PC-9 (cell line): ENCODE data around the gene SLC35D1. TPM values are rescaled to one million over a fixed set of nuclear protein-coding genes. Genes with fewer than 3 reads are reported as not detected.

Experiments used
- BruUV-seq: library from RNA; stranded (reverse); fragments of 400-500 nt; replicated peaks from 2 replicates; lab custom pipeline; 2021; lab: Mats Ljungman, UMichigan
- CTCF ChIA-PET: fragments of 300-600 bp; sonication (Branson Sonifier 250); formaldehyde crosslinking; loops from one replicate; lab custom pipeline; 2022; ENCODE audit warnings: antibody characterized with exemption; lab: Charles Lee
- POLR2A ChIA-PET: fragments of 300-600 bp; sonication (Branson Sonifier 250); formaldehyde crosslinking; loops from one replicate; lab custom pipeline; 2022; ENCODE audit warnings: antibody characterized with exemption; ENCODE audit not compliant: unreplicated experiment; lab: Charles Lee
- DNase-seq, 2 experiments: peaks; one replicate each; pipeline versions ENCODE4 v3.0.0 to v3.0.0-alpha.2; 2015 to 2022; ENCODE audit warnings: mixed read lengths in 1 of 2
- H2AFZ ChIP-seq: fragments of 200-600 bp; sonication (generic); 2 replicates; pipeline ENCODE4 v1.8.1; 2017; ENCODE audit warnings: antibody characterized with exemption
- H3F3A ChIP-seq: fragments of 200-600 bp; sonication (generic); 2 replicates; pipeline ENCODE4 v1.8.1; 2017; ENCODE audit warnings: antibody characterized with exemption, mild to moderate bottlenecking, low read depth; ENCODE audit not compliant: insufficient read depth
- H3K27ac ChIP-seq: fragments of 200-600 bp; sonication (generic); 2 replicates; pipeline ENCODE4 v1.6.1; 2016; ENCODE audit warnings: mixed run types
- H3K27me3 ChIP-seq: fragments of 200-600 bp; sonication (generic); 2 replicates; pipeline ENCODE4 v1.6.1; 2016; ENCODE audit warnings: low read depth, mixed run types; ENCODE audit not compliant: insufficient read depth
- H3K36me3 ChIP-seq: fragments of 200-600 bp; sonication (generic); 2 replicates; pipeline ENCODE4 v1.6.1; 2016; ENCODE audit warnings: low read depth, mixed run types
- H3K4me1 ChIP-seq: fragments of 200-600 bp; sonication (generic); replicated peaks from 2 replicates; pipeline ENCODE4 v1.6.1; 2016; ENCODE audit warnings: mixed run types; ENCODE audit not compliant: insufficient read depth
- H3K4me2 ChIP-seq: fragments of 200-600 bp; sonication (generic); 2 replicates; pipeline ENCODE4 v1.6.1; 2017; ENCODE audit warnings: mixed run types
- H3K4me3 ChIP-seq: fragments of 200-600 bp; sonication (generic); 2 replicates; pipeline ENCODE4 v1.6.1; 2016; ENCODE audit warnings: mixed run types
- H3K79me2 ChIP-seq: fragments of 200-600 bp; sonication (generic); 2 replicates; pipeline ENCODE4 v1.6.1; 2017; ENCODE audit warnings: low read depth, mixed run types
- H3K9me2 ChIP-seq: fragments of 200-600 bp; sonication (generic); 2 replicates; pipeline ENCODE4 v1.8.1; 2017; ENCODE audit warnings: mild to moderate bottlenecking; ENCODE audit not compliant: insufficient read depth
- H3K9me3 ChIP-seq: fragments of 200-600 bp; sonication (generic); 2 replicates; pipeline ENCODE4 v1.8.1; 2016; ENCODE audit warnings: low read depth; ENCODE audit not compliant: insufficient read depth
- H4K20me1 ChIP-seq: fragments of 200-600 bp; sonication (generic); 2 replicates; pipeline ENCODE4 v1.8.1; 2017; ENCODE audit not compliant: insufficient read depth
- EZH2 ChIP-seq: fragments of 200-600 bp; sonication (generic); IDR thresholded peaks from 2 replicates; pipeline ENCODE4 v1.8.0; 2017; ENCODE audit warnings: antibody characterized with exemption, low read depth
- intact Hi-C: fragments of 100-400 bp; cut with micrococcal nuclease; formaldehyde crosslinking; loops from one replicate; pipeline ENCODE4 v1.10.0; 2022; ENCODE audit not compliant: unreplicated experiment
- total RNA-seq: library from RNA; stranded (reverse); gene quantifications from 2 replicates; pipeline ENCODE4 v1.2.3, GENCODE V29; 2021
- TF ChIP-seq, protein P1 (sequence below): fragments of 200-600 bp; sonication (generic); conservative IDR thresholded peaks from 2 replicates; pipeline ENCODE4 v1.6.1; 2017; ENCODE audit warnings: mixed run types, antibody characterized with exemption, mild to moderate bottlenecking, moderate library complexity

SLC35D1 gene
- total RNA-seq, 1 experiment from 2014 or later, result 2.6 TPM

DNA sequence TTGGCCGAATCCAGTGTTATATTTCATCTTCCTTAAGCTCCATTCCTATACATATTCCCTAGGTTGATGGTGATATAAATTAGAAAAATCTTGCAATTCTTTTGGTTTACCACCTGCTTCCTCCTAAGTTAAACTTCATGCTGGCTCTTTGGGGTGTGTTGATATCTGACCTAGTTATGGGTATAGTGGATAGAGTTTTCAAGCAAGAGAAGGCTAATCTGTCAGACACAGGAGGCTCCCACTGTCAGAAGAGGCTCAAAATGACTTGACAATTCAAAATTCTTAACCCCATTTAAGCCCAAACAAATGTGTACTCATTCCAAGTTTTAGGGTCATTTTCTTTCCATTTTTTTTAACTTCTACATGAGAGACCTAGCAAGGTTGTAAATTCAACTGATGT lies 8.5 kb upstream of the SLC35D1 start:
- no peaks in the 10 kb centered on the region for H3K27me3 ChIP-seq
- no peaks in the 10 kb centered on the region for H3K9me2 ChIP-seq
- ChIA-PET CTCF (no interaction called here), POLR2A (interaction anchor here (0.6 kb wide), 1 partner anchor 12 kb away, joined by 10 read pairs; no protein-coding TSS in a partner anchor)
- peaks cover 4% of the 10 kb centered on the region for H3F3A ChIP-seq
- no peak for DNase-seq
- H3K79me2 ChIP-seq, result no peaks in the 10 kb centered on the region
- no peaks in the 10 kb centered on the region for H3K9me3 ChIP-seq
- peaks cover 12% of the 10 kb centered on the region for H3K4me1 ChIP-seq
- BruUV-seq, result no TSS peak
- intact Hi-C loops, result no loop called here
- no peak overlapping the region for H3K4me2 ChIP-seq
- H4K20me1 ChIP-seq, result no peaks in the 10 kb centered on the region
- TF ChIP-seq, protein P1, sequence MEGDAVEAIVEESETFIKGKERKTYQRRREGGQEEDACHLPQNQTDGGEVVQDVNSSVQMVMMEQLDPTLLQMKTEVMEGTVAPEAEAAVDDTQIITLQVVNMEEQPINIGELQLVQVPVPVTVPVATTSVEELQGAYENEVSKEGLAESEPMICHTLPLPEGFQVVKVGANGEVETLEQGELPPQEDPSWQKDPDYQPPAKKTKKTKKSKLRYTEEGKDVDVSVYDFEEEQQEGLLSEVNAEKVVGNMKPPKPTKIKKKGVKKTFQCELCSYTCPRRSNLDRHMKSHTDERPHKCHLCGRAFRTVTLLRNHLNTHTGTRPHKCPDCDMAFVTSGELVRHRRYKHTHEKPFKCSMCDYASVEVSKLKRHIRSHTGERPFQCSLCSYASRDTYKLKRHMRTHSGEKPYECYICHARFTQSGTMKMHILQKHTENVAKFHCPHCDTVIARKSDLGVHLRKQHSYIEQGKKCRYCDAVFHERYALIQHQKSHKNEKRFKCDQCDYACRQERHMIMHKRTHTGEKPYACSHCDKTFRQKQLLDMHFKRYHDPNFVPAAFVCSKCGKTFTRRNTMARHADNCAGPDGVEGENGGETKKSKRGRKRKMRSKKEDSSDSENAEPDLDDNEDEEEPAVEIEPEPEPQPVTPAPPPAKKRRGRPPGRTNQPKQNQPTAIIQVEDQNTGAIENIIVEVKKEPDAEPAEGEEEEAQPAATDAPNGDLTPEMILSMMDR, result no peak
- no peak for TF ChIP-seq EZH2
- no peak overlapping the region for H3K4me3 ChIP-seq
- H2AFZ ChIP-seq, result no peak overlapping the region
- no peak overlapping the region for H3K27ac ChIP-seq
- no peaks in the 10 kb centered on the region for H3K36me3 ChIP-seq

DNA sequence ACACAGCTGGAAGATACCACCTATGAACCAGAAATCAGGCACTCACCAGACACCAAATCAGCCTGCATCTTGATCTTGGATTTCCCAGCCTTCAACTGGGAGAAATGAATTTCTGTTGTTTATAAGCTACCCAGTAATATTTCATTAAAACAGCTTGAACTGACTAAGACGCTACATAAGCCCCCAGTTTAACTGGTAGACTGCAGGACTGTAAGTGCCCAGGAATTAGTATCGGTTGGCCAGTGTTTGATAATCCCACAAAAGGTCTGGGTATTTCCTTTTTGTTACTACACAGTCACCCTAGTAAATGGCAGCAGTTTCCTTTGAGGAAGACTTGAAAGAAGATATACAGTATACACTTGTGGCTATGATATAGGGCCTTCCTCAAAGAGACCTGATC lies 7.3 kb upstream of the SLC35D1 start:
- intact Hi-C loops, result no loop called here
- Histone ChIP-seq H3K4me3 (no peak overlapping the region), H3K79me2 (no peaks in the 10 kb centered on the region), H3K9me3 (no peaks in the 10 kb centered on the region), H3K9me2 (no peaks in the 10 kb centered on the region), H4K20me1 (no peaks in the 10 kb centered on the region), H3F3A (peaks cover 4% of the 10 kb centered on the region), H3K4me2 (peak overlapping the region; percentile 27; the same call in 1 of the 2 replicates), H3K4me1 (peaks cover 12% of the 10 kb centered on the region), H3K27ac (no peak overlapping the region), H3K36me3 (no peaks in the 10 kb centered on the region), H2AFZ (no peak overlapping the region), H3K27me3 (no peaks in the 10 kb centered on the region)
- no peak for TF ChIP-seq EZH2
- TF ChIP-seq, protein P1, result no peak
- no peak for DNase-seq
- BruUV-seq, result no TSS peak
- ChIA-PET POLR2A (no interaction called here), CTCF (no interaction called here)

DNA sequence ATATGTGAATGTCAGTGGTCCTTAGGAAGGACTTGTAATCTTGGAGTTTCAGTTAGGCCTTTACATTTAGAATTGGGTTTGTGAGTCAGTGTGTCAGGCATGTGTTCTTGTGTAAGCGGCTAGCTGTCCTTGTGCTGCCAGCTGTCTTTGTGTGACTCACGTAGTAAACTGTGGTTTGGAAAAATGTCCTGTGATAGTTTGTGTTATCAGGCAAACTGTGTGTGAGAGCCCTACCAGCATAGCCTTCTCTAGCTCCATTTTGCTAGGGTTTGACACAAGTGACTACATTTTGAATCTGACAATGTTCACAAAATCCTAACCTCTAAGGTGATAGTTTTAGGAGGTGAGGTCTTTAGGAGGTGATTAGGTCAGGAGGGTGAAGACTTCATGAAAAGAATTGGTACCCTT lies 6.9 kb upstream of the SLC35D1 start:
- Histone ChIP-seq H3K4me3 (no peak overlapping the region), H3K27ac (no peak overlapping the region), H3K4me1 (peaks cover 12% of the 10 kb centered on the region), H3K27me3 (no peaks in the 10 kb centered on the region), H3K9me3 (no peaks in the 10 kb centered on the region), H3K36me3 (no peaks in the 10 kb centered on the region), H3K9me2 (no peaks in the 10 kb centered on the region), H3K79me2 (no peaks in the 10 kb centered on the region), H2AFZ (no peak overlapping the region), H3K4me2 (peak overlapping the region; percentile 27), H3F3A (peaks cover 4% of the 10 kb centered on the region), H4K20me1 (no peaks in the 10 kb centered on the region)
- POLR2A ChIA-PET, result no interaction called here
- CTCF ChIA-PET, result no interaction called here
- no peak for TF ChIP-seq EZH2
- TF ChIP-seq, protein P1, result no peak
- BruUV-seq, result no TSS peak
- intact Hi-C loops, result no loop called here
- DNase-seq, result peak; percentile 37 to 91
